HFF-Myc (cell line): ENCODE measurements around the gene ACTMAP.
"Not testable (repeated sequence)": the region's sequence is repeated elsewhere in the genome, so short reads cannot be mapped to it uniquely, and the experiment has no call there.

Experiments used
- DNase-seq: peaks from one replicate; pipeline ENCODE4 v3.0.0-alpha.2; 2011; ENCODE audit warnings: low read depth; ENCODE audit errors: extremely low read depth
- H3K4me3 ChIP-seq: replicated peaks from 2 replicates; pipeline ENCODE4 v1.5.1; 2011; ENCODE audit warnings: low read depth, mild to moderate bottlenecking, control low read depth, low read length
- TF ChIP-seq, protein P1 (sequence below): IDR thresholded peaks from 2 replicates; pipeline ENCODE4 v1.5.1; 2012; ENCODE audit warnings: mild to moderate bottlenecking, low read depth, low read length, control low read depth; ENCODE audit errors: missing control alignments

Gene ACTMAP

GRCh38 chr19:40739030-40739839, 11.0 kb downstream of the ACTMAP start:
- TF ChIP-seq, protein P1, sequence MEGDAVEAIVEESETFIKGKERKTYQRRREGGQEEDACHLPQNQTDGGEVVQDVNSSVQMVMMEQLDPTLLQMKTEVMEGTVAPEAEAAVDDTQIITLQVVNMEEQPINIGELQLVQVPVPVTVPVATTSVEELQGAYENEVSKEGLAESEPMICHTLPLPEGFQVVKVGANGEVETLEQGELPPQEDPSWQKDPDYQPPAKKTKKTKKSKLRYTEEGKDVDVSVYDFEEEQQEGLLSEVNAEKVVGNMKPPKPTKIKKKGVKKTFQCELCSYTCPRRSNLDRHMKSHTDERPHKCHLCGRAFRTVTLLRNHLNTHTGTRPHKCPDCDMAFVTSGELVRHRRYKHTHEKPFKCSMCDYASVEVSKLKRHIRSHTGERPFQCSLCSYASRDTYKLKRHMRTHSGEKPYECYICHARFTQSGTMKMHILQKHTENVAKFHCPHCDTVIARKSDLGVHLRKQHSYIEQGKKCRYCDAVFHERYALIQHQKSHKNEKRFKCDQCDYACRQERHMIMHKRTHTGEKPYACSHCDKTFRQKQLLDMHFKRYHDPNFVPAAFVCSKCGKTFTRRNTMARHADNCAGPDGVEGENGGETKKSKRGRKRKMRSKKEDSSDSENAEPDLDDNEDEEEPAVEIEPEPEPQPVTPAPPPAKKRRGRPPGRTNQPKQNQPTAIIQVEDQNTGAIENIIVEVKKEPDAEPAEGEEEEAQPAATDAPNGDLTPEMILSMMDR: no peak
- no peak for DNase-seq
- no peak overlapping the region for H3K4me3 ChIP-seq

DNA sequence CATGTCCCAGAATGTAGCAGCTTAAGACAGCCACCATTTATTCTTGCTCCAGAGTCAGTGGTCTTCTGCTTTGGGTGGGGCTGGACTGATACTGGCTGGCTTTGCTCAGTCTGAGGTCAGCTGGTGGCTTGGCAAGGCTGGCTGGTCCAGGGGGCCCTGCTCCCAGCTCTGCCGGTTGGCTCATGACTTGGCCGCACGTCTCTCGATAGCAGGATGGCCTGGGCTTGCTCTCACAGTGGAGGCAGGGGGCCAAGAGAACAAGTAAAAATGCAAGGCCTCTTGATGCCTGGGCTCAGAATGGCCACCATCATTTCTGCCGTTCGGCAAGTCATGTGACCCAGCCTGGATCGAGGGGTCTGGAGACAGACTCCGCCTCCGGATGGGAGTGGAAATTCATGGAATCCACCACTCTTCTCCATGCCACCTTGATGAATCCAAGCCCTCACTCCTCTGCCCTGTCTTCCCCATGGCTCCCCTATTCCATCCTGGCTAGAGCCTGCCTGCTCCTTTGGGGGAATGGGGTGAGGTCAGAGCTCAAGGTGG, 13.1 kb downstream of the ACTMAP start:
- no peak overlapping the region for H3K4me3 ChIP-seq
- TF ChIP-seq, protein P1: no peak
- no peak for DNase-seq

- no peak overlapping the region for H3K4me3 ChIP-seq
- no peak for DNase-seq
- TF ChIP-seq, protein P1: no peak
Measured at GRCh38 chr19:40736661-40737060, 13.6 kb downstream of the ACTMAP start.

DNA sequence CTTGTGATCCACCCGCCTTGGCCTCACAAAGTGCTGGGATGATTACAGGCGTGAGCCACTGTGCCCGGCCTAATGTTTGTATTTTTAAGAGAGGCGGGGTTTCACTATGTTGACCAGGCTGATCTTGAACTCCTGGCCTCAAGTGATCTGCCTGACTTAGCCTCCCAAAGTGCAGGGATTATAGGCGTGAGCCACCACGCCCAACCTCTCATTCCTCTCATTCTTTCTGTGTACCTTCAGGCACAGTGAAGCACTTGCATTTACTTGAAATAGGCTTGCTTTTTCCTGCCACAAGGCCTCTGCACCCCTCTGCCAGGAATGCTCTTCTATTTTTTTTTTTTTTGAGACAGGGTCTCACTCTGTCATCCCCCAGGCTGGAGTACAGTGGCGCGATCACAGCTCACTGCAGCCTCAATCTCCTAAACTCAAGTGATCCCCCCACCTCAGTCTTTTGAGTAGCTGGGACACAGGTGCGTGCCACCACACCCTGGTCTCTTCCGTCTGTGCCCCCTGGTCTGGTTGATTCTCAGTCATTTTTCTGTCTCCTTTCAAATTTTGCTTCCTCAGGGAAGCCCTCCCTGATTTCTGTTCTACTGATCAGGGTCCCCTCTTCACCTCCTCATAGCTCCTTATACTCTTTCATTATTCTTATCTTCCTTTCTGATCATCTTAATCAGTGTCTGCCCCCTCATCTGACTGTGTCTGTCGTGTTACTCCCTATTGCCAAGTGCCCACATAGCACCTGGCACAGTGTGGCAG, 15.1 kb downstream of the ACTMAP start:
- no peak overlapping the region for H3K4me3 ChIP-seq
- TF ChIP-seq, protein P1: no peak
- no peak for DNase-seq

DNA sequence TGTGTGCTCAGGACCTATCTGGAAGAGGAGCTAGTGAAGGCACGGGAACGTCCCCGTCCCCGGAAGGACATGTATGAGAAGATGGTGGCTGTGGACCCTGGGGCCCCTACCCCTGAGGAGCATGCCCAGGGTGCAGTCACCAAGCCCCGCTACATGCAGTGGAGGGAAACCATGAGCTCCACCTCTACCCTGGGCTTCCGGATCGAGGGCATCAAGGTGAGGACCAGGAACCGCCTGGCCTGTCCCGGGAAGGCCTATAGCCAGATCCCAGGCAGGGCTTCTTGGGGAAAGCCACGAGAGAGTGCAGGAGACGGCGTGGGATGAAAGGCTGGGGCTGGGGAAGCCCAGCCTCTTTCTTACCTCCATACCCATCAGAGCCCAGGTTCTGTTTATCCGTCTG, 17.1 kb downstream of the ACTMAP start:
- no peak overlapping the region for H3K4me3 ChIP-seq
- no peak for DNase-seq
- TF ChIP-seq, protein P1: no peak

- DNase-seq: not testable (repeated sequence)
Measured at GRCh38 chr19:40732304-40732703, 18.0 kb downstream of the ACTMAP start.

DNA sequence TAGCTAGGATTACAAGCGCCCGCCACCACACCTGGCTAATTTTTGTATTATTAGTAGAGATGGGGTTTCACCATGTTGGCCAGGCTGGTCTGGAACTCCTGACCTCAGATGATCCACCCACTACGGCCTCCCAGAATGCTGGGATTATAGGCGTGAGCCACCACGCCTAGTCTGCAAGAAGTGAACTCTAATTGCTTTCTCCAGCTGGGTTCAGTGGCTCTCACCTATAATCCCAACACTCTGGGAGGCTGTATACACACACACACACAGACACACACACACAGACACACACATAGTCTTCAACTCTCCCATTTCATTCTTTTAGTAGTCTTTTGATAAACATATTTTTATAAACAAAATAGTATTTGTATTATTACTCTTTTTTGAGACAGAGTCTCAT, 20.2 kb downstream of the ACTMAP start:
- H3K4me3 ChIP-seq, DNase-seq: not testable (repeated sequence)

More at GRCh38 chr19:40732304-40732703, 18.0 kb downstream of the ACTMAP start:
- not testable (repeated sequence) for H3K4me3 ChIP-seq
